Liver (tissue), 9 donors: Measurements from ENCODE around the gene MRPL32. TPM values are rescaled to one million over a fixed set of nuclear protein-coding genes. Genes with fewer than 3 reads are reported as not detected.

Experiments used
- DNase-seq: peaks from one replicate; pipeline ENCODE4 v3.0.0-alpha.2; 2017; ENCODE audit warnings: low spot score
- H3K27ac ChIP-seq, 2 donors: one replicate each; pipeline ENCODE4 v1.7.0; 2013; ENCODE audit warnings: inconsistent platforms in 2 of 2, low read length in 2 of 2, control low read depth in 1 of 2, low read depth in 1 of 2, mild to moderate bottlenecking in 1 of 2
- H3K27me3 ChIP-seq, 4 donors: one replicate each; pipeline versions ENCODE4 v1.6.1 to v1.7.0; 2013; ENCODE audit warnings: low read length in 3 of 4, inconsistent platforms in 1 of 4, mild to moderate bottlenecking in 1 of 4, moderate library complexity in 1 of 4; ENCODE audit not compliant: control insufficient read depth in 4 of 4, insufficient read depth in 4 of 4
- H3K36me3 ChIP-seq, 4 donors: one replicate each; pipeline versions ENCODE4 v1.6.1 to v1.7.0; 2013; ENCODE audit warnings: low read length in 3 of 4, mild to moderate bottlenecking in 3 of 4, low read depth in 1 of 4, moderate library complexity in 1 of 4; ENCODE audit not compliant: control insufficient read depth in 4 of 4, insufficient read depth in 3 of 4
- H3K4me1 ChIP-seq, 4 donors: one replicate each; pipeline versions ENCODE4 v1.6.1 to v1.7.0; 2013; ENCODE audit warnings: low read length in 3 of 4, mild to moderate bottlenecking in 3 of 4, moderate library complexity in 1 of 4; ENCODE audit not compliant: control insufficient read depth in 4 of 4, insufficient read depth in 4 of 4
- H3K4me3 ChIP-seq, 3 donors: one replicate each; pipeline versions ENCODE4 v1.6.1 to v1.7.0; 2013; ENCODE audit warnings: low read length in 3 of 3, control low read depth in 1 of 3, low read depth in 1 of 3, mild to moderate bottlenecking in 1 of 3
- H3K9ac ChIP-seq, 2 donors: one replicate each; pipeline ENCODE4 v1.7.0; 2013; ENCODE audit warnings: low read length in 2 of 2, mild to moderate bottlenecking in 2 of 2, moderate library complexity in 2 of 2, control low read depth in 1 of 2, low read depth in 1 of 2
- H3K9me3 ChIP-seq, 4 donors: one replicate each; pipeline versions ENCODE4 v1.6.1 to v1.7.0; 2013; ENCODE audit warnings: low read length in 3 of 4; ENCODE audit not compliant: control insufficient read depth in 4 of 4
- EGR1 ChIP-seq, 2 donors: IDR thresholded peaks; 2 replicates each; pipeline ENCODE4 v1.6.1; 2016 to 2018; ENCODE audit warnings: antibody characterized with exemption in 2 of 2, low read depth in 2 of 2
- FOXA1 ChIP-seq: IDR thresholded peaks from 2 replicates; pipeline ENCODE4 v1.6.1; 2016; ENCODE audit warnings: antibody characterized with exemption
- FOXA2 ChIP-seq: IDR thresholded peaks from 2 replicates; pipeline ENCODE4 v1.6.1; 2016; ENCODE audit warnings: antibody characterized with exemption
- GABPA ChIP-seq, 2 donors: IDR thresholded peaks in 1 of 2; conservative IDR thresholded peaks in 1 of 2; 2 replicates each; pipeline ENCODE4 v1.6.1; 2016; ENCODE audit warnings: antibody characterized with exemption in 2 of 2, mild to moderate bottlenecking in 1 of 2, moderate library complexity in 1 of 2
- HNF4A ChIP-seq, 2 donors: conservative IDR thresholded peaks; 2 replicates each; pipeline ENCODE4 v1.6.1; 2016; ENCODE audit warnings: antibody characterized with exemption in 2 of 2, mild to moderate bottlenecking in 2 of 2
- HNF4G ChIP-seq: IDR thresholded peaks from 2 replicates; pipeline ENCODE4 v1.6.1; 2016; ENCODE audit warnings: antibody characterized with exemption
- JUND ChIP-seq, 2 donors: IDR thresholded peaks; 2 replicates each; pipeline ENCODE4 v1.6.1; 2016; ENCODE audit warnings: antibody characterized with exemption in 2 of 2
- NR2F2 ChIP-seq: IDR thresholded peaks from 2 replicates; pipeline ENCODE4 v1.6.1; 2016; ENCODE audit warnings: antibody characterized with exemption
- RAD21 ChIP-seq, 2 donors: IDR thresholded peaks; 2 replicates each; pipeline ENCODE4 v1.6.1; 2016; ENCODE audit warnings: antibody characterized with exemption in 2 of 2, mild to moderate bottlenecking in 2 of 2
- RXRA ChIP-seq, 2 donors: IDR thresholded peaks; 2 replicates each; pipeline ENCODE4 v1.6.1; 2017 to 2018; ENCODE audit warnings: antibody characterized with exemption in 2 of 2, mild to moderate bottlenecking in 1 of 2
- SP1 ChIP-seq: IDR thresholded peaks from 2 replicates; pipeline ENCODE4 v1.6.1; 2018; ENCODE audit warnings: antibody characterized with exemption, mild to moderate bottlenecking
- TAF1 ChIP-seq: conservative IDR thresholded peaks from 2 replicates; pipeline ENCODE4 v1.6.1; 2016; ENCODE audit warnings: antibody characterized with exemption, mild to moderate bottlenecking
- YY1 ChIP-seq: IDR thresholded peaks from 2 replicates; pipeline ENCODE4 v1.6.1; 2016; ENCODE audit warnings: antibody characterized with exemption, mild to moderate bottlenecking
- WGBS: extraction: QIAGEN DNeasy Blood & Tissue Kit; methylation state at CpG from one replicate; pipeline ENCODE4 v1.1.7; 2013; 5-methylcytosine and 5-hydroxymethylcytosine counted together
- polyA plus RNA-seq, 2 donors: library from polyadenylated mRNA; stranded (reverse) in 1 of 2; unstranded in 1 of 2; fragments of 200-250 nt in 1 of 2; fragments of >200 nt in 1 of 2; fragmentation: Nextera tagmentation in 1 of 2; extraction: Ambion mirVana in 1 of 2; gene quantifications; one replicate each; pipeline versions ENCODE4 v1.2.1 to v1.2.3, GENCODE V29; 2013 to 2015
- total RNA-seq, 2 donors: library from RNA; depleted of rRNA; stranded (reverse); fragments of >200 nt; gene quantifications; one replicate each; pipeline ENCODE4 v1.2.3, GENCODE V29; 2014
- TF ChIP-seq, protein P1 (sequence below): fragments of 150-350 bp; IDR thresholded peaks from 2 replicates; pipeline ENCODE4 v1.5.1; 2017; ENCODE audit warnings: improper control_type of control experiment, low read depth, low read length; ENCODE audit not compliant: missing input control
- TF ChIP-seq, protein P2 (sequence below): IDR thresholded peaks from 2 replicates; pipeline ENCODE4 v1.6.1; 2016; ENCODE audit warnings: antibody characterized with exemption
- TF ChIP-seq, protein P3 (sequence below): IDR thresholded peaks from 2 replicates; pipeline ENCODE4 v1.6.1; 2016; ENCODE audit warnings: antibody characterized with exemption, mild to moderate bottlenecking
- TF ChIP-seq, protein P4 (sequence below): IDR thresholded peaks from 2 replicates; pipeline ENCODE4 v1.6.1; 2016; ENCODE audit warnings: antibody characterized with exemption
- TF ChIP-seq, protein P5 (sequence below): IDR thresholded peaks from 2 replicates; pipeline ENCODE4 v1.6.1; 2016; ENCODE audit warnings: antibody characterized with exemption
- donor health status: healthy.
- donor health status: healthy.
- donor health status: healthy.
- donor health status: healthy.
- donor health status: healthy.

MRPL32 gene
- total and polyA plus RNA-seq, 4 donors = 23.6 to 94.7 (median 47.9) TPM

DNA sequence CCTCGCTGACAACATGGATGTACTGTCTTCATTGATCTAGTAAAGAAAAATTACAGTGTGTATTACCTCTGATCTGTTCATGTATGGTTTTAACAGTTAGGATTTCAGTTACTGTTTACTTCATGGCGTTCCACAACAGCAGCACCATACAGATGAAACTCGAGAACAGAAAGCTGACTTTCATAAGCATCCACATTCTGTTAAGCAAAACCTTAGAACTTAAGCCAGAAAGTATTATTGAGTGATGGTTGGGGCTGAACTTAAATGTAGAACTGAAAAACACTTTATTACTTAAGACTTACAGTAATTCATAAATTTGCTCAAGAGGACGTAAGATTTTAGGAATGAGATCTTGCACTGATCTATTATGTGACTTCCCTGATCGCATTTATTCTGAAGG, 3.7 kb downstream of the MRPL32 start:
- WGBS = 96% methylated on average over 5 of the region's 5 CpGs
- no peak overlapping the region for H3K27ac ChIP-seq
- H3K36me3 ChIP-seq = peaks cover 2 to 37% (median 28%) of the 10 kb centered on the region in 4 donors

More for the DNA sequence above, 3.7 kb downstream of the MRPL32 start:
- Histone ChIP-seq H3K4me3 (no peak overlapping the region), H3K9me3 (no peaks in the 10 kb centered on the region), H3K4me1 (peaks cover 3 to 22% (median 6%) of the 10 kb centered on the region in 4 donors), H3K27me3 (no peaks in the 10 kb centered on the region), H3K9ac (no peak overlapping the region)
- DNase-seq = no peak
- no peak for TF ChIP-seq EGR1 (IDR thresholded peaks at IDR 0.05; ENCODE audit: low read depth in 2 of 2)
- TF ChIP-seq GABPA (IDR thresholded peaks at IDR 0.05 in 1 of 2, conservative IDR thresholded peaks at IDR 0.05 in 1 of 2) = no peak
- TF ChIP-seq, protein P1, sequence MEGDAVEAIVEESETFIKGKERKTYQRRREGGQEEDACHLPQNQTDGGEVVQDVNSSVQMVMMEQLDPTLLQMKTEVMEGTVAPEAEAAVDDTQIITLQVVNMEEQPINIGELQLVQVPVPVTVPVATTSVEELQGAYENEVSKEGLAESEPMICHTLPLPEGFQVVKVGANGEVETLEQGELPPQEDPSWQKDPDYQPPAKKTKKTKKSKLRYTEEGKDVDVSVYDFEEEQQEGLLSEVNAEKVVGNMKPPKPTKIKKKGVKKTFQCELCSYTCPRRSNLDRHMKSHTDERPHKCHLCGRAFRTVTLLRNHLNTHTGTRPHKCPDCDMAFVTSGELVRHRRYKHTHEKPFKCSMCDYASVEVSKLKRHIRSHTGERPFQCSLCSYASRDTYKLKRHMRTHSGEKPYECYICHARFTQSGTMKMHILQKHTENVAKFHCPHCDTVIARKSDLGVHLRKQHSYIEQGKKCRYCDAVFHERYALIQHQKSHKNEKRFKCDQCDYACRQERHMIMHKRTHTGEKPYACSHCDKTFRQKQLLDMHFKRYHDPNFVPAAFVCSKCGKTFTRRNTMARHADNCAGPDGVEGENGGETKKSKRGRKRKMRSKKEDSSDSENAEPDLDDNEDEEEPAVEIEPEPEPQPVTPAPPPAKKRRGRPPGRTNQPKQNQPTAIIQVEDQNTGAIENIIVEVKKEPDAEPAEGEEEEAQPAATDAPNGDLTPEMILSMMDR = no peak
- TF ChIP-seq HNF4A (conservative IDR thresholded peaks at IDR 0.05) = no peak
- TF ChIP-seq, protein P2, sequence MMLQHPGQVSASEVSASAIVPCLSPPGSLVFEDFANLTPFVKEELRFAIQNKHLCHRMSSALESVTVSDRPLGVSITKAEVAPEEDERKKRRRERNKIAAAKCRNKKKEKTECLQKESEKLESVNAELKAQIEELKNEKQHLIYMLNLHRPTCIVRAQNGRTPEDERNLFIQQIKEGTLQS = no peak
- TF ChIP-seq, protein P3, sequence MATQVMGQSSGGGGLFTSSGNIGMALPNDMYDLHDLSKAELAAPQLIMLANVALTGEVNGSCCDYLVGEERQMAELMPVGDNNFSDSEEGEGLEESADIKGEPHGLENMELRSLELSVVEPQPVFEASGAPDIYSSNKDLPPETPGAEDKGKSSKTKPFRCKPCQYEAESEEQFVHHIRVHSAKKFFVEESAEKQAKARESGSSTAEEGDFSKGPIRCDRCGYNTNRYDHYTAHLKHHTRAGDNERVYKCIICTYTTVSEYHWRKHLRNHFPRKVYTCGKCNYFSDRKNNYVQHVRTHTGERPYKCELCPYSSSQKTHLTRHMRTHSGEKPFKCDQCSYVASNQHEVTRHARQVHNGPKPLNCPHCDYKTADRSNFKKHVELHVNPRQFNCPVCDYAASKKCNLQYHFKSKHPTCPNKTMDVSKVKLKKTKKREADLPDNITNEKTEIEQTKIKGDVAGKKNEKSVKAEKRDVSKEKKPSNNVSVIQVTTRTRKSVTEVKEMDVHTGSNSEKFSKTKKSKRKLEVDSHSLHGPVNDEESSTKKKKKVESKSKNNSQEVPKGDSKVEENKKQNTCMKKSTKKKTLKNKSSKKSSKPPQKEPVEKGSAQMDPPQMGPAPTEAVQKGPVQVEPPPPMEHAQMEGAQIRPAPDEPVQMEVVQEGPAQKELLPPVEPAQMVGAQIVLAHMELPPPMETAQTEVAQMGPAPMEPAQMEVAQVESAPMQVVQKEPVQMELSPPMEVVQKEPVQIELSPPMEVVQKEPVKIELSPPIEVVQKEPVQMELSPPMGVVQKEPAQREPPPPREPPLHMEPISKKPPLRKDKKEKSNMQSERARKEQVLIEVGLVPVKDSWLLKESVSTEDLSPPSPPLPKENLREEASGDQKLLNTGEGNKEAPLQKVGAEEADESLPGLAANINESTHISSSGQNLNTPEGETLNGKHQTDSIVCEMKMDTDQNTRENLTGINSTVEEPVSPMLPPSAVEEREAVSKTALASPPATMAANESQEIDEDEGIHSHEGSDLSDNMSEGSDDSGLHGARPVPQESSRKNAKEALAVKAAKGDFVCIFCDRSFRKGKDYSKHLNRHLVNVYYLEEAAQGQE = no peak
- TF ChIP-seq FOXA1 = no peak
- TF ChIP-seq NR2F2 = no peak
- TF ChIP-seq JUND (IDR thresholded peaks at IDR 0.05) = no peak
- no peak for TF ChIP-seq RXRA (IDR thresholded peaks at IDR 0.05)
- TF ChIP-seq SP1 = no peak
- TF ChIP-seq HNF4G = no peak
- TF ChIP-seq TAF1 = no peak
- no peak for TF ChIP-seq FOXA2
- no peak for TF ChIP-seq YY1
- no peak for TF ChIP-seq RAD21 (IDR thresholded peaks at IDR 0.05)
- TF ChIP-seq, protein P4, sequence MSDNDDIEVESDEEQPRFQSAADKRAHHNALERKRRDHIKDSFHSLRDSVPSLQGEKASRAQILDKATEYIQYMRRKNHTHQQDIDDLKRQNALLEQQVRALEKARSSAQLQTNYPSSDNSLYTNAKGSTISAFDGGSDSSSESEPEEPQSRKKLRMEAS = no peak
- TF ChIP-seq, protein P5, sequence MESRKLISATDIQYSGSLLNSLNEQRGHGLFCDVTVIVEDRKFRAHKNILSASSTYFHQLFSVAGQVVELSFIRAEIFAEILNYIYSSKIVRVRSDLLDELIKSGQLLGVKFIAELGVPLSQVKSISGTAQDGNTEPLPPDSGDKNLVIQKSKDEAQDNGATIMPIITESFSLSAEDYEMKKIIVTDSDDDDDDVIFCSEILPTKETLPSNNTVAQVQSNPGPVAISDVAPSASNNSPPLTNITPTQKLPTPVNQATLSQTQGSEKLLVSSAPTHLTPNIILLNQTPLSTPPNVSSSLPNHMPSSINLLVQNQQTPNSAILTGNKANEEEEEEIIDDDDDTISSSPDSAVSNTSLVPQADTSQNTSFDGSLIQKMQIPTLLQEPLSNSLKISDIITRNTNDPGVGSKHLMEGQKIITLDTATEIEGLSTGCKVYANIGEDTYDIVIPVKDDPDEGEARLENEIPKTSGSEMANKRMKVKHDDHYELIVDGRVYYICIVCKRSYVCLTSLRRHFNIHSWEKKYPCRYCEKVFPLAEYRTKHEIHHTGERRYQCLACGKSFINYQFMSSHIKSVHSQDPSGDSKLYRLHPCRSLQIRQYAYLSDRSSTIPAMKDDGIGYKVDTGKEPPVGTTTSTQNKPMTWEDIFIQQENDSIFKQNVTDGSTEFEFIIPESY = no peak
